ENCODE data around the gene POLRMT.
"Not testable (repeated sequence)": the region's sequence is repeated elsewhere in the genome, so short reads cannot be mapped to it uniquely, and the experiment has no call there.

- TF ChIP-seq EZH2 (IDR thresholded peaks at IDR 0.05; ENCODE audit: borderline replicate concordance); EZH2phosphoT487 (IDR thresholded peaks at IDR 0.05; ENCODE audit: low read depth, severe bottlenecking, unreplicated experiment): not testable (repeated sequence)
Measured at GRCh38 chr19:621191-621590, 12.1 kb downstream of the POLRMT start.

Data from hepatocyte (in vitro differentiated cells).